Activated CD4-positive, alpha-beta memory T cell treated with anti-CD3 and anti-CD28 coated beads for 36 hours (primary cell): Measurements from ENCODE around the gene TARBP1. TPM values are rescaled to one million over a fixed set of nuclear protein-coding genes. Genes with fewer than 3 reads are reported as not detected.
A peak's percentile ranks its signal among the peaks of the same experiment; 100 is the strongest.
"Not testable (repeated sequence)": the region's sequence is repeated elsewhere in the genome, so short reads cannot be mapped to it uniquely, and the experiment has no call there.

Experiments used
- CTCF ChIA-PET: fragments of 350-600 bp; sonication (Branson Sonifier 250); formaldehyde crosslinking; loops from one replicate; lab custom pipeline; 2021; ENCODE audit warnings: antibody characterized with exemption, inconsistent platforms; lab: Charles Lee
- POLR2A ChIA-PET: fragments of 350-600 bp; sonication (Branson Sonifier 250); formaldehyde crosslinking; loops from one replicate; lab custom pipeline; 2021; ENCODE audit warnings: antibody characterized with exemption; lab: Charles Lee
- DNase-seq: peaks from one replicate; pipeline ENCODE4 v3.0.0-alpha.2; 2020
- H3K27ac Mint-ChIP-seq: one replicate; pipeline ENCODE4 v1.8.0; 2021; ENCODE audit warnings: mixed read lengths
- H3K27me3 Mint-ChIP-seq: one replicate; pipeline ENCODE4 v1.8.0; 2021; ENCODE audit warnings: mixed read lengths
- H3K36me3 Mint-ChIP-seq: one replicate; pipeline ENCODE4 v1.8.0; 2021; ENCODE audit warnings: mixed read lengths
- H3K4me1 Mint-ChIP-seq: one replicate; pipeline ENCODE4 v1.8.0; 2021; ENCODE audit warnings: low read depth, mixed read lengths
- H3K4me3 Mint-ChIP-seq: one replicate; pipeline ENCODE4 v1.8.0; 2021; ENCODE audit warnings: mild to moderate bottlenecking, mixed read lengths
- H3K9me3 Mint-ChIP-seq: one replicate; pipeline ENCODE4 v1.8.0; 2021; ENCODE audit warnings: mixed read lengths
- intact Hi-C: fragments of 100-400 bp; cut with micrococcal nuclease; formaldehyde crosslinking; loops from one replicate; pipeline ENCODE4 v1.15.1; 2023
- total RNA-seq, 2 experiments: library from RNA; stranded (reverse); gene quantifications; one replicate each; pipeline ENCODE4 v1.2.3, GENCODE V29; 2021

The TARBP1 gene
- total RNA-seq, 2 experiments from 2014 or later, result 28.9 to 30.1 TPM

DNA sequence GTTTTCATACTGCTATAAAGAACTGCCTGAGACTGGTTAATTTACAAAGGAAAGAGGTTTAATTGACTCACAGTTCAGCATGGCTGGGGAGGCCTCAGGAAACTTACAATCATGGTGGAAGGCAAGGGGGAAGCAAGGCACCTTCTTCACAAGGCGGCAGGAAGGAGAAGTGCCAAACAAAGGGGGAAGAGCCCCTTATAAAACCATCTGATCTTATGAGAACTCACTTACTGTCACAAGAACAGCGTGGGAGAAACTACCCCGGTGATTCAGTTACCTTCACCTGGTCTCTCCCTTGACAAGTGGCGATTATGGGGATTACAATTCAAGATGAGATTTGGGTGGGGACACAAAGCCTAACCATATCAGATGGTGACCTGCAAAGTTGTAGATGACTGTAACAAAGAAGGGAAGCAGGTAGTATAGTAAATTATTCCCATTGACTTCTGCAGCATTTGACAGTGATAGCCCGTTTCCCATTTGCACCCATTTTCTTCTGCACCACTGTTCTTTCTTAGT is 99.3 kb downstream of the TARBP1 start:
- CTCF ChIA-PET, H3K4me3 Mint-ChIP-seq, intact Hi-C loops: not testable (repeated sequence)

DNA sequence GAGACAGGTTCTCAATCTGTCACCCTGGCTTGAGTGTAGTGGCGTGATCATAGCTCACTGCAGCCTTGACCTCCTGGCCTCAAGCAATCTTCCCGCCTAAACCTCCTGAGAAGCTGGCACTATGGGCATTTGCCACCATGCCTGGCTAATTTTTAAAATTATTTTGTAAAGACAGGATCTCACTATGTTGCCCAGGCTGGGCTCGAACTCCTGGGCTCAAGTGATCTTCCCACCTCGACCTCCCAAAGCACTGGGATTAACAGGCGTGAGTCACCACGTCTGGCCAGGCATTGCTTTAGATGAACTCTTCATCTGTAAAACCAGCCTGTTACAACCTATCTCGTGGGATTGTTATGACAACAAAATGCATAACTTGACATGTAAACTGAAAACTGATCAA is 103.3 kb downstream of the TARBP1 start:
- Mint-ChIP-seq H3K4me3 (no peak overlapping the region), H3K36me3 (peaks cover 50% of the 10 kb centered on the region), H3K27me3 (no peaks in the 10 kb centered on the region), H3K27ac (no peak overlapping the region), H3K9me3 (peaks cover 5% of the 10 kb centered on the region), H3K4me1 (peaks cover 50% of the 10 kb centered on the region)
- POLR2A ChIA-PET, result no interaction called here
- intact Hi-C loops, result no loop called here
- no peak for DNase-seq
- CTCF ChIA-PET, result interaction anchor here (3.2 kb wide), 1 partner anchor 52 kb away, joined by 12 read pairs; no protein-coding TSS in a partner anchor

More for the DNA sequence above, 99.3 kb downstream of the TARBP1 start:
- H3K9me3 Mint-ChIP-seq, H3K27me3 Mint-ChIP-seq, DNase-seq, POLR2A ChIA-PET, H3K27ac Mint-ChIP-seq: not testable (repeated sequence)
- peaks cover 33% of the 10 kb centered on the region for H3K4me1 Mint-ChIP-seq
- peaks cover 52% of the 10 kb centered on the region for H3K36me3 Mint-ChIP-seq

DNA sequence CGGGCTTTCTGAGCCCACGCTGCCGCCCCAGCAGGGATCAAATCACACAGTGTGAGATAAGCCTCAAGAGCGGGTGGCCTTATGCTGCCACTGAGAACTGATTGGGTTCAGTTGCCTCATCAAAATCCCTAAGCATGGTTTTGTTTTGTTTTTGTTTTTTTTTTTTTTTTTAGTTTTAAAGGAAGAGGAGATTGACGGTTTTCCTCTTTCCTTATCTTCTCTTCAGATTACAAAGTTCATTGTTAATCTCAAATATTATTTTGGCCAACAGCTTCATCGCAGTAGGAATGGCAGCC is 105.1 kb downstream of the TARBP1 start:
- peaks cover 41% of the 10 kb centered on the region for H3K36me3 Mint-ChIP-seq
- no peaks in the 10 kb centered on the region for H3K9me3 Mint-ChIP-seq
- H3K4me3 Mint-ChIP-seq, result peak overlapping the region; percentile 97
- H3K27me3 Mint-ChIP-seq, result no peaks in the 10 kb centered on the region
- DNase-seq, result no peak
- intact Hi-C loops, result loop anchor here (1.0 to 2.0 kb wide), 7 partner anchors 17 to 955 kb away; partner anchors contain the start of genes ARID4B, GGPS1 and TARBP1
- CTCF ChIA-PET, result interaction anchor here (1.0 to 3.2 kb wide), 6 partner anchors 25 to 105 kb away, joined by 3 to 13 read pairs (median 8); partner anchors contain the start of gene TARBP1
- peak overlapping the region; percentile 100 for H3K27ac Mint-ChIP-seq
- peaks cover 55% of the 10 kb centered on the region for H3K4me1 Mint-ChIP-seq
- POLR2A ChIA-PET, result interaction anchor here (0.7 to 2.3 kb wide), 11 partner anchors 10 to 1131 kb away, joined by 3 to 12 read pairs (median 5); partner anchors contain the start of gene B3GALNT2

DNA sequence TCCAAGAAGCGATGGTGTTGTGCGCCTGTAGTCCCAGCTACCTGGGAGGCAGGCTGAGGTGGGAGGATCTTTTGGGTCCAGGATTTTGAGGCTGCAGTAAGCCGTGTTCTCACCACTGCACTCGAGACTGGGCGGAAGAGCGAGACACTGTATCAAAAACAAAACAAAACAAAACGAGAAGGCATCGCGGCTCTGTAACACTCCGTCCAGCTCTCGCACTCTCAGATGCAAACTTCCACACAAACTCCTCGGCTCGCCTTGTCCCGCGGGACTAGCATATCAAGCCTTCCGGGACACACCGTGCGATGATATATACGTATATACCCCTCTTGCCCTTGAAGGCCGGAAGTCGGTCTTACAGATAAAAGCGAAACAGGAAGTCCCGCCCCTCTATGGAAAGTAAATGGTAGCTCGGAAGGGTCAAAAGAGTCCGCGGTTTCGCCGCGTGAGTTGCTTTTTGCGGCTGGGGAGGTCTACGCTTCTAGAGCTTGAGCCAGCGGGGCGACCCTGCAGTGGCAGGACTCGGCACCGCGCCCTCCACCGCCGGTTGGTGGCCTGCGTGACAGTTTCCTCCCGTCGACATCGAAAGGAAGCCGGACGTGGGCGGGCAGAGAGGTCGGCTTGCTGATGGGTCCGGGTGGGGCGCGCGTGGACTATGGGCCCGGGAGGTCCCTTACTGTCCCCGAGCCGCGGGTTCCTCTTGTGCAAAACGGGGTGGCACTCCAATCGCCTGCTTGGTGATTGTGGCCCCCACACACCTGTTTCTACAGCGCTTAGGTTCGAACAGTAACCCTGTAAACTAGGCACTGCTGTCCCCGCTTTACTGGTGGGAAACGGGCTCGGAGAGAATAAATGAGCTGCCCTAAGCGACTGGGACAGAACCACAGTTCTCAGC is 105.7 kb downstream of the TARBP1 start, which contains the start of gene COA6:
TSS of gene COA6 (plus strand) at position 393 of the 895 bp plus-strand sequence. CDS start at position 404, 11 bp downstream.
- no peaks in the 10 kb centered on the region for H3K9me3 Mint-ChIP-seq

DNA sequence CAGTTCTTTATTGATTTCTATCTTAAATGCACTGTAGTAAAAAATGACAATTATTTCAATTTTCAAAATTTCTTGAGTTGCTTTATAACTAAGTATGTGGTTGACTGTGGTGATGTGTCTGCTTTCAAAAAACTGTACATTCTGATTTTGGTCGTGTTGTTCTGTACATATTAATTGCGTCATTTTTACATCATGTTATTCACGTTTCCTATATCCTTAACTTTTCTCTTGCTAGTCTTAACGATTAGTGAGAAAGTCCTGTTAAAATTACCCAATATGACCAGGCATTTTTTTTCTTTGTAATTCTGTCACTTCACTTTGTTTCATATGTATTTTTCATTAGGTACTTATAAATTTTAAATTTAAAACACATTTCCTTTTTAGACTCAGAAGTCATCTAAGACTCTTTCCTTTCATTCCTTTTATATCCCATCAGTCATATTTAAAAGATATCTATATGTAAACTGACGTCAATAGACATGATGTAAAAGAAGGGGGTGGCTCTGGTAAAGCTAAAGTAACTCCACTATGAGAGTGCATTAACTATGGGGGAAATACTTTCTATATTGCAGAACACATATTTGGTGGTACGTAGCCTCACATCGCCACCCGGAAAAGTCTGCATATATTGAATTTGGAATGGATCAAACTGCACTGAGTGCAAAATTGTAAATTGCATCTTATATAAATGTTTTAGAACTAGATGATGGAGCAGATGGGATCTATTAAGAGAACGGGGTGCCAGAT is 106.8 kb downstream of the TARBP1 start:
- peak overlapping the region; percentile 97 for H3K4me3 Mint-ChIP-seq
- peaks cover 59% of the 10 kb centered on the region for H3K4me1 Mint-ChIP-seq
- no peaks in the 10 kb centered on the region for H3K27me3 Mint-ChIP-seq
- DNase-seq, result no peak
- CTCF ChIA-PET, result interaction anchor here (1.6 to 2.5 kb wide), 3 partner anchors 37 to 45 kb away, joined by 4 to 13 read pairs (median 10); no protein-coding TSS in a partner anchor
- H3K36me3 Mint-ChIP-seq, result peaks cover 26% of the 10 kb centered on the region
- H3K27ac Mint-ChIP-seq, result peak overlapping the region; percentile 100
- POLR2A ChIA-PET, result interaction anchor here (1.8 to 2.0 kb wide), 2 partner anchors 36 to 106 kb away, joined by 7 to 10 read pairs; no protein-coding TSS in a partner anchor
- intact Hi-C loops, result loop anchor here (2.0 kb wide), 5 partner anchors 15 to 957 kb away; partner anchors contain the start of genes ARID4B, GGPS1 and TARBP1
- no peaks in the 10 kb centered on the region for H3K9me3 Mint-ChIP-seq

More for the DNA sequence above, 105.7 kb downstream of the TARBP1 start, which contains the start of gene COA6:
- Mint-ChIP-seq H3K4me1 (peaks cover 60% of the 10 kb centered on the region), H3K27ac (peak within 1 kb of the TSS; percentile 100), H3K27me3 (no peaks in the 10 kb centered on the region), H3K4me3 (peak within 1 kb of the TSS; percentile 97), H3K36me3 (peaks cover 37% of the 10 kb centered on the region)
- POLR2A ChIA-PET, result interaction anchor here (0.6 to 2.3 kb wide), 13 partner anchors 9 to 1131 kb away, joined by 3 to 12 read pairs (median 4); partner anchors contain the start of gene B3GALNT2
- DNase-seq, result peak; percentile 92
- CTCF ChIA-PET, result interaction anchor here (1.0 to 3.2 kb wide), 6 partner anchors 25 to 106 kb away, joined by 3 to 13 read pairs (median 8); partner anchors contain the start of gene TARBP1
- intact Hi-C loops, result loop anchor here (1.0 to 2.0 kb wide), 7 partner anchors 17 to 955 kb away; partner anchors contain the start of genes ARID4B, GGPS1 and TARBP1

DNA sequence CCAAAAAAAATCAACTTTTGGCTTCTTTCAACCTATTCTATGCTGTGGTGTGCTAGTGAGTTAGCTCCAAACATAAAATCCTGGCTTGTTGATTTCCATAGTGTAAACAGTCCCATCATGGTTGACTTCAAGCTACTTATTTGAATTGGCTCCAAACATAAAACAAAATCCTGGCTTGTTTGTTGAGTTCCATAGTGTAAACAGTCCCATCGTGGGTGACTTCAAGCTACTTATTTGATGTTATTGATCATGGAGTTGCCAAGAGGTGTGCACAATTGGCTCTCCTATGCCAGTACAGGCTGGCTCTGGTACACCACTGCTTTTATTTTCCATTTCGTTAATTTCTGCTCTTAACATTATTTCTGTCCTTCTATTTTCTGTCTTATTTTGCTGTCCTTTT is 107.6 kb downstream of the TARBP1 start:
- Mint-ChIP-seq H3K36me3 (peaks cover 21% of the 10 kb centered on the region), H3K9me3 (no peaks in the 10 kb centered on the region), H3K4me1 (peaks cover 54% of the 10 kb centered on the region), H3K27me3 (no peaks in the 10 kb centered on the region), H3K4me3 (no peak overlapping the region), H3K27ac (no peak overlapping the region)
- ChIA-PET CTCF (interaction anchor here (0.9 to 1.6 kb wide), 3 partner anchors 44 to 61 kb away, joined by 4 read pairs; no protein-coding TSS in a partner anchor), POLR2A (no interaction called here)
- no peak for DNase-seq
- intact Hi-C loops, result no loop called here

DNA sequence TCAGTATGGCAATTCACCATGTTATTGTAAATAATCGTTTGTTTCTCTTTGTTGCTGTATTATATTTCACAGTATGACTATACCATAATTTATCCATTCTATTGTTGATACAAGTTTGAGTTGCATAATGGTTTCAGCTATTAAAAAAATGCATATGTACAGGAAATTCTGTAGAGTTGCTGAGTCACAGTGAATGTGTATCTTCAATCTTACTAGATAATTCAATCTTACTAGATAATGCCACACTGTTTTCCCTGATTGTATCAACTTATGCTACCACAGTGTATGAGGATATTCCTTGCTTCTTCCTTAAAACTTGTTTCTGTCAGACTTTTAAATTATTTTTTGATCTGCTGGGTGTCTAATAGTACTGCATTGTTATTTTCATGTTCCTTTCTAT is 109.2 kb downstream of the TARBP1 start:
- intact Hi-C loops, result loop anchor here (2.0 kb wide), 1 partner anchor 99 kb away; no protein-coding TSS in a partner anchor
- Mint-ChIP-seq H3K4me1 (peaks cover 40% of the 10 kb centered on the region), H3K4me3 (no peak overlapping the region), H3K27me3 (no peaks in the 10 kb centered on the region), H3K27ac (peak overlapping the region; percentile 2), H3K9me3 (no peaks in the 10 kb centered on the region), H3K36me3 (peaks cover 9% of the 10 kb centered on the region)
- DNase-seq, result no peak
- POLR2A ChIA-PET, result no interaction called here
- CTCF ChIA-PET, result interaction anchor here (1.4 kb wide), 1 partner anchor 60 kb away, joined by 3 read pairs; no protein-coding TSS in a partner anchor

DNA sequence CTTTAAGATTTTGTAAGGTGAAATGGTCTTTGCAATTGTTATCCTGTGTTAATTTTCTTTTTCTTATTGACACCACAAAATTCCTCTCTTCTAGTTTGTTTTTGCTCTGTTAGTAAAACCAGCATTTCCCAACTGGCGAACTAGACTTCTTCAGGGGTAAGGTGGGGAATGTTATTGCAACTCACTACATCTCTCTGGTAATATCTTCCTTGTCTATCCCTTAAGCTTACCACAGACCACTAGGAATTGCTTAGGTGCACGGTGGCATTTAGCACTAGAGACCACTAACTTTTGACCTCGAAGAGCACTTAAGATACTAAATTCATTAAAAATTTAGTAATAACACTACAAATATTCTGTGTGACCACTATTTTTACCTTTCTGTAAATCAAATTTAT is 109.9 kb downstream of the TARBP1 start:
- Mint-ChIP-seq H3K27ac (peak overlapping the region; percentile 65), H3K36me3 (peaks cover 3% of the 10 kb centered on the region), H3K4me1 (peaks cover 32% of the 10 kb centered on the region), H3K9me3 (no peaks in the 10 kb centered on the region), H3K27me3 (no peaks in the 10 kb centered on the region), H3K4me3 (peak overlapping the region; percentile 12)
- no peak for DNase-seq
- intact Hi-C loops, result loop anchor here (2.0 kb wide), 1 partner anchor 98 kb away; no protein-coding TSS in a partner anchor
- POLR2A ChIA-PET, result no interaction called here
- CTCF ChIA-PET, result interaction anchor here (1.4 to 1.6 kb wide), 2 partner anchors 59 to 254 kb away, joined by 3 read pairs; no protein-coding TSS in a partner anchor

DNA sequence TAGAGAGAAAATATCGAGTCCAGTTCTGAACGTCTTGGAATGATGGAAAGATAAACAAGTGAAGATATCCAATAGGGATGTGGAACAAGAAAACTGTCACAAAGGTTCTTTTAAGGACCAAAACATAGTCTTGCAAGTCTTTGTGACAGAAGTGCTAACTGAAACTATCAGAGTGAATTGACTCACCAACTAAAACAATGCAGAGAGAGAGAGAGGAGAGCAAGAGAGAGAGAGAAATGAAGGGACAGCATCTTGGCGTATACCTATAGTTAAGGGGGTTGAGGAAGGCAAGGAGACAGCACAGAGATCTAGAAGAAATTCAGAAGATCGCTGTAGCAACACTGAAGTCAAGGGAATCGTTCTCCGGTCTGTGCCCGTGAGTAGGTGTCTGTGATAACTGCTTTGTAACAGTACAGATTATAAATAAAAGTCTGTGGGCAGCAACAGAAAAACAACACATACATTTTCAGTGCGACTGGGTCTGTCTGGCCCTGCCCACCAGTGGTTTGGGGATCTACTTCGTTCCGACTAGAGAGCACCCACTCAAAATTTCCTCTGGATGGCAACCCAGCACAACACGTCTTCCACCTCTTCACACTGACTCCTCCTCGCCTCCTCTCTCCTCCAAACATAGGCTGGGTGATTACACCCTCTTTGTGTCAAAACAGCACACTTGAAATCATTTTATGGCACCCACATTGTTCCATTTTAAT is 110.5 kb downstream of the TARBP1 start:
- Mint-ChIP-seq H3K4me3 (peak overlapping the region; percentile 12), H3K27me3 (no peaks in the 10 kb centered on the region), H3K27ac (peak overlapping the region; percentile 65), H3K36me3 (peaks cover 3% of the 10 kb centered on the region), H3K9me3 (no peaks in the 10 kb centered on the region), H3K4me1 (peaks cover 32% of the 10 kb centered on the region)
- ChIA-PET CTCF (interaction anchor here (1.4 to 1.6 kb wide), 2 partner anchors 58 to 254 kb away, joined by 3 read pairs; no protein-coding TSS in a partner anchor), POLR2A (no interaction called here)
- intact Hi-C loops, result loop anchor here (1.0 to 2.0 kb wide), 2 partner anchors 41 to 98 kb away; no protein-coding TSS in a partner anchor
- peak; percentile 67 for DNase-seq

DNA sequence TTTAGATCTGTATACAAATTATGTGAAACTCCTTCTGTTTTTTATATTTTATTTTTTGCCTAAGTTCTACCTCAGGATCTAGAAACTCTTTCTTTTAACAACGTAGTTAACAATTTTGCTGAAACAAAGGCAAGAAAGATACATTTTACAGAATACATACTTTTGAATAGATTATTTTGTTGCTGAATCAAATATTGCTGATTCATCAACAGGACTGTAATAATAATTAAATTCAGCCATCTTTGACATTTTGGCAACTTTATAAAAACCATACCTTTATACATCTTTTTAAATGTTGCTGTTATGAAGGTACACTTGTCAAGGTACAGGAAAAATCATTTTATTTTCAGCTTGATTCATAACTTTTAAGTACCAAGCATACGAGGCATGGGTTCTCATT is 116.4 kb downstream of the TARBP1 start:
- H3K4me3 Mint-ChIP-seq, result no peak overlapping the region
- peaks cover 9% of the 10 kb centered on the region for H3K4me1 Mint-ChIP-seq
- H3K27ac Mint-ChIP-seq, result no peak overlapping the region
- no peak for DNase-seq
- no peaks in the 10 kb centered on the region for H3K27me3 Mint-ChIP-seq
- no peaks in the 10 kb centered on the region for H3K36me3 Mint-ChIP-seq
- no peaks in the 10 kb centered on the region for H3K9me3 Mint-ChIP-seq
- intact Hi-C loops, result no loop called here
- ChIA-PET CTCF (no interaction called here), POLR2A (no interaction called here)
